Urothelium cell line (cell line): Measurements from ENCODE around the gene PHF21B.

Source experiments
- DNase-seq: peaks from one replicate; pipeline ENCODE4 v3.0.0; 2011; ENCODE audit warnings: low spot score, mixed read lengths
- FAIRE-seq: peaks from 2 replicates; lab custom pipeline; 2011; peaks lifted over from hg19 to GRCh38; lab: Jason Lieb, UNC

PHF21B gene

DNA sequence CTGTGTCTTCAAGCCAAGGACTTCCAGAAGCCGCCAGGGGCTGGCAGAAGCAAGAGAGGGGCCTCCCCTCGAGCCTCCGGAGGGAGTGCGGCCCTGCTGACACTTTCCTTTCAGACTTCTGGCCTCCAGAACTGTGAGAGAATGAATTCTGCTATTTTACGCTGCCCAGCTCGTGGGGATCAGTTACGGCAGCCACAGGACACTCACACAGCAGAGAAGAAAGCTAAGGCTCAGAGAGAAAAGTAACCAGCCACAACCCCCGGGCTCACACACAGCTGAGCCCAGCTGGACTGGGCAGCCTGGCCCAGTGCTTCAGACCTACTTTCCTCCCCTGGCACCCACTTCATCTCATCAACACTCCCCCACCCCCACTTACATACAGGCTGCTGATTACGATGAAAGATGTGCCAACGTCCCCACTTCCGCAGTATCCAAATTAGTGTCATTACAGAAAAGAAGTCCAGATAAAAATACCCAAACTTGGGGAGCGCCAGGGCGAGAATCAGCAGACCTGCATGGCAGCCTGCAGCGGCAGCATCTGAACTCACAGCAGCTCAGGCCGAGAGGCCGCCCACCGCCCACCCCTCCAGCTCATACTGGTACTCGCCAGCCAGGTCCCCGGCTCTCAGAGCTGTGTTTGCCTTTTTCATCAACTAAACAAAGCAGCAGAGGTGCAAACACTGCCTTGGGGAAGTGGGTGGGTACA is 15.3 kb downstream of the PHF21B start:
- FAIRE-seq (no peak), DNase-seq (no peak)

DNA sequence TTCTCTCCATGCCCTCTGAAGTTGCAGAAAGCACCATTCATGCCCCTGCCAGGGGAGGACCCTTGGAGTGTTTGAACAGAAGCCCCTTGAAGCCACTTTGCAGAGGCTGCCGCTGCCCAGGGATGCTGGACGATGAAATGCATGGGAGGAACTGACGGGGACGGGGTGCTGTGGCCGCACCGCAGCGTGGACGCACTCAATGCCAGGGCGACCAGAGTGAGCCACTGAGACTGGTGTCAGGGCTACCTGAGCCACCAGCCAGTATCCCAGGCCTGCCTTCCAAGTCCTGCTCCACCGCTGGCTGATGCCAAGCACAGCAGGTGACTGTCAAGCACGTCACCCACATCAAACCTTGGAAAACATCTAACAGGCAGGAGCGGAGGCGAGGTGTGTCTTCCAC is 17.6 kb downstream of the PHF21B start:
- no peak for DNase-seq
- FAIRE-seq = peak; percentile 13

DNA sequence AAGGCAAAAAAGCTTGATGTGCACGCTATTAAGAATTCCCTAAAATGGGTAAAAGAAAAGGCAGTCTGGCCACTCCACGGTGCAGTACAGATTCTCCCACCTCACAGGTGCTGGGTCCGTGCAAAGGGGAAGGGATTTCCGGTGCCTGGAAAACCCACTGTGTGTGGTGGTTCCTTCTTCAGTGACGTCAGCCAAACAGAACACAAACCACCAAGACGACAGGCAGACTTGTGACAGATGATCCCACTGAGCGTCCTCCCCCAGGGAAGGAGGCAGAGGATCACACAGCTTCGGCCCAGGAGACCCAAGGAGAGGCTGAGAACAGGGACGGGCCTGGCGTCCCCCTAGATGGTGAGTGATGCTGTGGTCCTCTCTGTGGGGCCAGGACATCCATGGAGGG is 18.6 kb downstream of the PHF21B start:
- FAIRE-seq (no peak), DNase-seq (no peak)

DNA sequence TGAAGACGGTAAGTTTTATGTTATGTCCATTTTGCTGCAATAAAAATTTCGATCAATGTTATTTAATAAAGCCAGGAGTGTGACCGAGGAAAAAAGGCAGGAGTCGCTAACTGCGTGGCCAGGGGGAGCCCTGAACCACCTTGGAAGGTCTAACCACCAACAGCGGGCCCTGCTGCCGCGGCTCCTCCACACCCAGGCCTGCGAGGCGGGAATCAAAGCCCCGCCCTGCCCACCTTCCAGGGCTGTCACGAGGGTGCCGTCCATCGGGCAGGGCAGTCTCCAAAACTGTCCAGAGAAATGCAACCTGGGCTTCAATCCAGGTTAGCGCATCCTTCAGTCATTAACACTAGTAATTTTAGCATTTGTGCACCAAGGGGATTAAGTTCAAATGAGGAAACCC is 19.0 kb downstream of the PHF21B start:
- FAIRE-seq (no peak), DNase-seq (no peak)

DNA sequence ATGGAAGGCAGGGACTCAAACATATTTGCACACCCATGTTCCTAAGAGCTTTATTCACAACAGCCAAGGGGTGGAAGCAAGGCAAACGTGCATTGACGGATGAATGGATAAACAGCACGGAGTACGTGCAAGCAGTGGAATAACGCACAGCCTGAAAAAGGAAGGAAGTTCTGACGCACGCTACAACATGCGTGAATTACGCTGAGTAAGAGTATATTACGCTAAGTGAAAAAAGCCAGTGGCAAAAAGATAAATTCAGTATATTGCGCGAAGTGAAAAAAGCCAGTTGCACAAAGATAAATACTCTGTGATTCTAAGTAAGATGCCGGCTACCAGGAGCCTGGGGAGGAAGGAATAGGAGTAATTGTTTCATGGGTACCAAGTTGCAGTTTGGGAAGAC is 19.5 kb downstream of the PHF21B start:
- FAIRE-seq = no peak
- DNase-seq = no peak

DNA sequence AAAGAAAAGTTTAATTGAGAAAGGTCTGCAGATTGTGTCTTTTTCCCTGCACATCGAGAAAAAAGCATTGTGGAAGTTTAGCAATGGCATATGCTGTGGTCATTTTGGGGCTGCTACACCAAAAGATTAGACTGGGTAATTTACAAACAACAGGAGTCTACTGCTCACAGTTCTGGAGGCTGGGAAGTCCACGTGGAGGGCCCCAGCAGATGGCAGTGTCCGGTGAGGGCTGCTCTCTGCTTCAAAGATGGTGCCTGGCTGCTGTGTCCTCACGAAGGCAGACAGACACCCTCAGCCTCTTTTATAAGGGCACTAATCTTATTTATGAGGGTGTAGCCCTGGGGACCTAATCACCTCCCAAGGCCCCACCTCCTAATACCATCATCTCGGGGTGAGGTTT is 21.1 kb downstream of the PHF21B start:
- DNase-seq = no peak

DNA sequence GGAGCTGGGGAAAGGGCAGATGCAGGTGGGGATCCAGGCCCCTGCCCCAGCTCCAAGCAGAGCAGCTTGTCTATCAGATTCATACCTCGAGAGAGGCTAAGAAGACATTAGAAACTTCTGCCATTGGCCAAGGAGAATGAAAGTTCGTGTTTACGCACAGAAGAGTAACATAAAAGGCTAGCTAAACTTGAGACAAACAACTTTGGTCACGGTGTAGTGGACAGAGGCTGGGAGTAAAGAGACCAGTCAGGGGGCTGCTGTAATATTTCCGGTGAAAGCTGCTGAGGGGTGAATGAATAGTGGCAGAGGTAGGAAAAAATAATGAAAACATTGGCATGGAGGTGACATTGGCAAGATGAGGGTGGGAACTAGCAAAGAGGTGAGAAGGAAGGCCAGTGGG is 22.9 kb downstream of the PHF21B start:
- no peak for FAIRE-seq

More for the DNA sequence above, 21.1 kb downstream of the PHF21B start:
- peak; percentile 69 for FAIRE-seq

DNA sequence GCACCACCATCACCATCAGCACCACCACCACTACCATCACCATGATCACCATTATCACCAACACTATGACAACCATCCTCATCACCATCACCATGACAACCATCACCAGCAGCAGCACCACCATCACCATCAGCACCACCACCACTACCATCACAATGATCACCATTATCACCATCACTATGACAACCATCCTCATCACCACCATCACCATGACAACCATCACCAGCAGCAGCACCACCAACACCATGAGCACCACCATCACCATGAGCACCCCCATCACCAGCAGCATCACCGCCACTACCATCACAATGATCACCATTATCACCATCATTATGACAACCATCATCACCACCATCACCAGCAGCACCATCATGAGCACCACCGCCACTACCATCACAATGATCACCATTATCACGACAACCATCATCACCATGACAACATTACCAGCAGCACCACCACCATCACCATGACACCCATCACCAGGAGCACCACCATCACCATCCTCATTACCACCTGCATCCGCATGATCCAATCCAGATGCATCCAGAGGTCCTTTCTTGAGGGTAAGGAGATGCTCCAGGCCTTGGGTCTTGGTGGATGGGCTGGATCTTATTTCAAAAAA is 23.8 kb downstream of the PHF21B start:
- DNase-seq (no peak), FAIRE-seq (peak; percentile 99)

More for the DNA sequence above, 22.9 kb downstream of the PHF21B start:
- DNase-seq = no peak

DNA sequence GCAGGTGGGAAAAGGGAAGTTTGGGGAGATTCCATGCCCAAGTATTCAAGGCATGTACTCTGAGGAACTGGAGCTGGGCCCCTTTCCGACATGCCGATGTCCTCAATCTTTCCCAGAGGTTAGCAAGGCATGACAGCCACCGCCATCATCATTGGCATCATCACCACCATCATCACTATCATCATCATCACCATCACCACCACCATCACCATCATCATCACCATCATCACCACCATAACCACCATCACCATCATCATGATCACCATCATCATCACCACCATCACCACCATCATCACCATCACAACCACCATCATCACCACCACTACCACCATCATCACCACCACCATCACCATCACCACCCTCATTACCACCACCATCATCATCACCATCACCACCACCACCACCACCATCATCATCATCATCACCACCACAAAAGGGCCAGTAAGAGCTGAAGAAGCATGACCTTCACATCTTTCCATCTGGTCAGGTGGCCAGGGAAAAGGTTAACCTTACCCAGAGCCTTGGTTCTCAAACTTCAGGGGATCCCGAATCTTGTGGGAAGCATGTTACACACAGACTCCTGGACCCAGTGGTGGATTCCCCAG is 25.8 kb downstream of the PHF21B start:
- no peak for DNase-seq
- peak; percentile 100 for FAIRE-seq

DNA sequence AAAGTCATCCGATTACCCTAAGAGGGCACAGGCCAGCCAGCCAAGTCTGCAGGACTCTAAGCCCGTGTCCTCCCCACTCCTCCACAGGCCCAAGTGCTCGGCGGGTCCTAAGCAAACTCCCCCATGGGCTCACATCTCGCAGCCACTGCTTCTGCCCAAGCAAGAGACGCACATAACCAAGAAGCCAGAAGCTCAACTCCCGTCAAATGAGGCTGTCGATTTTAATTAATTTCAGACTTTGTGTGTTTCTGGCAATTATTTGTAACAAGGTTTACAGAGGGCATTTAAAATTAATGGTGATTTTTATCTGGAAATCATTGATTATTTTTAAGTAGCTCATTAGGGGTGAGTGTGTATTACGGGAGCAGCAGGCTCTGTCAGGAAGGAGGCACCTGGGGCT is 27.4 kb downstream of the PHF21B start:
- DNase-seq (no peak), FAIRE-seq (no peak)

DNA sequence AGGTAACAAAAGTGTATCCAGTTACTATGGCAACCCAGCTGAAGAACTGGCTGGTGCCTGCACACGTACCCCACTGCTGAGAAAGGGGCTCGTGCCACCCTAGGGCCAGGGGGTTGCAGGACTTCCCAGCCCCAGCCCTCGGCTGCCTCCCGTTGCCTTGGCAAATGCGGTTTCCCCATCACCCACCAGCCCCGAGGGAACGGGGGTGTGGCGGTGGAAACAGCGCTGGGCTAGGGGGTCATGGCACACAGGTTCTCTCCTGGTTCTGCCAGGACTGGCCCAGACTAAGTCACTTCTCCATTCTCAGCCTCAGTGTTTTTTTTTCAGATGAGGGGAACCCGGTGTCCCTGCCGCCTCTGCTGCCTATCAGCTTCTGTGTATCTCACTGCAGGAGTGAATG is 27.9 kb downstream of the PHF21B start:
- FAIRE-seq = peak; percentile 46
- DNase-seq = no peak

DNA sequence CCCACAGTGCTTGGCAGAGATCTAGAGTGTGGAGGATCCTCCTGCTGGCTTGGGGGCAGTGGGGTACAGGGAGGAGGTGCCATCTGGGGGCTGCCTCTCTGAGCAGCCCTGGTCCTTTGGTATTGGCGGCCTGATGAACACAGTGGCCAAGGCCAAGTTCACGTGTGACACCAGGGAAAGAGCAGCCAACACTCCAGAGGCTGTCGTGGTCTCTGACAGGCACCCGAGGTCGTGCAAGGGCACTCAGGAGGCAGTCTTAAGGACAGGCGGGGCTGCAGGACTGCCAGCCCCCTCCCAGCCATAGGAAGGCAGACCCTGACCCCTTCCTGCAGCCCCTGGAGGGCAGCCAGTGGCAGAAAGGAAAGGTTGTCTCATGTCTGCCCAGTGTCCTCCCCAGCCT is 30.7 kb downstream of the PHF21B start:
- DNase-seq = no peak
- FAIRE-seq = peak; percentile 23

DNA sequence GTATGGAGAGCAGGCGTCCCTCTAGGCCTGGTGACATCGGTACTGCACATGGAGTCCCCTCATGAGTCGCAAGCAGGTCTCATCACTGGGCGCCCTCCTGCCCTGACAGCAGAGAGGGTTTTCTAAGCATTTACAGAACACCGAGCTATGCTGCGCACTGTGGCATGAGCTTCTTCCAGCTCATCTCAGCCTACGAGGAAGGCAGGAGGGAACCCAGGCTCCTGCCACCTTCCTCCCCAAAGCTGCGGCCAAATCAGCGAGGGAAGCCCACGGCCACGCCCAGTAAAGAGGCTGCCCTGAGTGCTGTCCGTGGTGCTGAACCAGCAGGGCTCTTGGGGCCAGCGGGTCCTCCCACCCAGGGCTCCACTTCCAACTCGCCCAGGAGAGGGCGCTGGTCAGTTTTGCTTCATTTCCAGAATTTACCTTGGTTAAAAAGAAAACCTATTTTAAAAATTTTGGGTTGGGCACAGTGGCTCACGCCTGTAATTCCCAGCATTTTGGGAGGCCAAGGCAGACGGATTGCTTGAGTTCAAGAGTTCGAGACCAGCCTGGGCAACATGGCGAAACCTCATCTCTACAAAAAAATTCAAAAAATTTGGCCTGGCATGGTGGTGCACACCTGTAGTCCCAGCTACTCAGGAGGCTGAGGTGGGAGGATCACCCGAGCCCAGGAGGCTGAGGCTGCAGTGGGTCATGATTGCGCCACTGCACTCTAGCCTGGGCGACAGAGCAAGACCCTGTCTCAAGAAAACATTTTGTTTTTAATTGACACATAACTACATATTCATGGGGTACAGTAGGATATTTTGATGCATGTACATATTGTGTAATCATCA is 34.2 kb downstream of the PHF21B start:
- FAIRE-seq = no peak

DNA sequence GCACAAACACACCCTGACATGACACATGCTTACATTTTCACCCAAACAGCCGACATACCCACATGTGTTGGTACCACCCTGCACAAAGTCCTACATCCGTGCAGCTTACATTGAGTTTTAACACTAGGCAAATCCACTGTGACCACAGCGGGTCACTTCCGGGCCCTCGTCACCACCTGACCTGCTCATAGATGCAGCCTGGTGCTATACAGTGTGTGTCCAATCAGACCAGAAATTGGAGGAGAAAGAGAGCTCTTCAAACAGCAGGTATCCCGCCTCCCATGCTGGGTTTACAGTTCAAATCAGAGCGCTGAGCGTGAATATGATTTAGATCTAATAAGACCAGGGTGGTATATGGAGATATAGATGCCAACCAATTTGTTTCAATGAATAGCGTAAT is 35.4 kb downstream of the PHF21B start:
- FAIRE-seq (no peak), DNase-seq (no peak)

More for the DNA sequence above, 34.2 kb downstream of the PHF21B start:
- peak; percentile 95 for DNase-seq

DNA sequence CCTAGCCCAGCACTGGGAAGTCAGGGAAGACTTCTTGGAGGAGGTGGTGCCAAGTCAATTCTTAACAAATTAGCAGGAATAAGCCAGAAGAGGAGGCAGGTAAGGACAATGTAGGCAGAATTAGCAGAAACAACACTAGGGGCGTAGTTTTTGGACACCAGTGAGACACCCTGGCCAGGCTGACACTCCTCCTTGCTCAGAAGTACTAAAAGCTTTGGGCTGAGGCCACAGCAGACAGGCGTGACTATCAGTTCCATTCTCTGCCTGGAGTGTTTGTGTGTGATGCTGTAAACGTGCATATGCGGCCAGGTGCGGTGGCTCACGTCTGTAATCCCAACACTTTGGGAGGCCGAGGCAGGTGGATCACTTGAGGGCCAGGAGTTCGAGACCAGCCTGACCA is 36.0 kb downstream of the PHF21B start:
- no peak for DNase-seq
- FAIRE-seq = no peak

DNA sequence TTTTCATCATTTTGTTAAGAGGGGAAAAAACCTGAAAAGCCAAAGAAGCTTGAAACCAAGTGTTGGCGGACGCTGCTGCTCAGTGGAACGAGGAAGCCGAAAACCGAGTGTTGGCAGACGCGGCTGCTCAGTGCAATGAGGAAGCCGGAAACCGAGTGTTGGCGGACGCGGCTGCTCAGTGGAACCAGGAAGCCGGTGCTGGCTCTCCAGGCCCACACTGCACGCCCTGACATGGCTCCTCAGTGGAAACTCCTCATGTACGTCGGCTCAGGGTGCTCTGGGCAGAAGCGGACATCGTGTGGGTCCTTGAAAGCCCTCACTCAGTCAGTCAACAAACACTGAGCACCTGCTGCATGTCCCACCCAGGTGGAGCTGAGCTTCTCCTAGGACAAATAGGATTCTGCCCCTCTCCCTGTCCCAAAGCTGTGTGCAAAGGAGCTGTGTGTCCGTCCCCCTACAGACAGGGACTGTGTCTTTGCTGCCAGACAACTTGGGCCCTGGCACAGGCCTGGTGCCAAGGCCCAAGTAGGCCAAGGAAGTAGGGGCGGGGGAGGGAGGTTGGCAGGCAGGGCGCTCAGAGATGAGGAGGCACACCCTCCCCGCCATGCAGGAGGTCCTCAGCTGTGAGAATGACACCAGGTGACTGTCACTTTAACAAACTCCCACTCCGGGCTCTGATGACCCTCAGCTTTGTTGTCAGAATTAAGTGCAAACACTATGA is 37.3 kb downstream of the PHF21B start:
- FAIRE-seq (no peak), DNase-seq (no peak)

DNA sequence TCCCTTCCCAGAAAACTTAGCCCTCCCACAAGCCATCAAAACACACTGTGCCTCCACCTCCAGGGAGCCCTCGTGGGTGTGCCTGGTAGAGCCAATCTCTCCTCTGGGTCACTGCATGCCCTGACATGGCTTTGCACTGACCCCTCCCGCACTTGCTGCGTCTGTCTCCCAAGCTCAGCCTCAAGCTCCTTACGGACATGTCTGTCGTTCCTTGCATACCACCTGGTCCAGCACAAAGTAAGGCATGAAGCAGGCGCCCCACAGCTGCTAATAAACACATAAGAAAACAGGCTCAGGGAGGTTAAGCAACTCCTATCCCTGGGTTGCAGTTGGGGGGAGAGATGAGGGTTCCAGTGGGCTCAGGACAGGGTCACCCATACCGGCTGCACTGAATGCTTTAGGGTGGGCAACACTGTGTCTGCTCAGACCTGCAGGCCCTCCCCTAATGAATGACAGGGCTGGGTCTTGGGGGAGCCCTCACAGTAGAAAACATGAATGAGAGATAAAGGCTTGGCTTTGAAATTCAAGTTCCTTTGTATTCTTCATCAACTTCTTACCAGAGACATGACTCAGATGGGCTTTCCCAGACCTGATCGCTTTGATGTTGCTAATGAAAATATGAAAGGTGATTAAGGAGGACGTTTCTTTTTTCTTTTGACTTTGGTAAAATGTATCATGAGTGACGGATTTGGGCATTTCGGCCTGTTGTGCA is 38.0 kb downstream of the PHF21B start:
- FAIRE-seq (no peak), DNase-seq (no peak)

DNA sequence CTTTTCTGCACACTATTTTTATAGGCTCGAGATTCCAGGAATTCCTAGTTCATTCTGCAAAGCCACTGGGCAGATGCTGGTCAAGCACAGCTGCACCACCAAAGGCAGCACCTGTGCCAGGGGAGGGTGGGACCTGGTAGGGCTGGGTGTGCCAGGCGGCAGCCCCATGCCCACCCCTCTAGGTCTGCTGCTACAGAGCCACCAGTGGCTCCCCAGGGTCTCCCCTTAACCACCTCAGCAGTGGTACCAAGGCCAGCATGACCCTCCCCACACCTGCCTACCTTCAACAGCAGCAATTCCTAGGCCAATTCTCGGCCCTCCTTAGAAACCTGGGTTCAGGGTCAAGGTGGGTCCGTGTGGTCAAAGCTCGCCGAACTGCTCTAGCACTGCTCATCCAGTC is 39.5 kb downstream of the PHF21B start:
- FAIRE-seq = no peak
- DNase-seq = no peak

DNA sequence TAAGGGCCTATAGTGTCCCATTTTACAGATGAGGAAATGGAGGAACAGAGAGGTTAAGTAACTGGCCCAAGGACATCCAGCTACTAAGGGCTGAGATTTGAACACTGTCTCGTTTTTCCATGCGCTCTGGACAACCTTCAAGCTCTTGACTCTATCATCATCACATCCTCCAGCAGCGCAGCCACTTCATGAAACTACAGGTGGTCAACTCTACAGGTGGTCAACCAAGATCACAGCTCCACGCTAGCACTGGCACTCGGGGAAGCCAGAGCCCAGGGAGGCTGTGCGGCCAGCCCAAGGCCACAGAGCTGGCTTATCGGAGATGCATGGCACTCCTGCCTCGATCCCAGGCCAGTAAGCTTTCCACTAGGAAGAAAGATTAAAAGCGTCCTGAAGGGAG is 40.0 kb downstream of the PHF21B start:
- DNase-seq (no peak), FAIRE-seq (peak; percentile 30)

DNA sequence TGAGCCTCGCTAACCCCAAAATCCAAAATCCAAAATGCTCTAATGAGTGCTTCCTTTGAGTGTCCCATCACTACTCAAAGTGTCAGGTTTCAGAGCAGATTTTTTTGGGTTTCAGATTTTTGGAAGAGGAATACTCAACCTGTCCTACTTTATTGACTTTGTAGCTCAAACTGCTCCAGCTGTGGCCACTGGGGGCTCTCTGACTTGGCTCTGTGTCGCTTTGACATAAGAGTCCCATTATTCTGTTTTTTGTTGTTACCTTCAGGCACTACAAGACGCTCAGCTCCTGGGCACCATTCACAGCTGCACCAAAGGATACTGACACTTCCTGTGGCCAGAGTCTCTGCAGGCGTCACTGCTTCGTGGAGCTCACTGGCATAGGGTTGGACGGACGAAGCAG is 41.1 kb downstream of the PHF21B start:
- no peak for DNase-seq

More for the DNA sequence above, 41.1 kb downstream of the PHF21B start:
- FAIRE-seq = no peak
